GM10266 (cell line): Measurements from ENCODE around the gene PNLDC1.
A peak's percentile ranks its signal among the peaks of the same experiment; 100 is the strongest.

ENCODE experiments used
- DNase-seq: peaks from one replicate; pipeline ENCODE4 v3.0.0; 2012; ENCODE audit errors: extremely low spot score
- CTCF ChIP-seq: IDR thresholded peaks from 2 replicates; pipeline ENCODE4 v1.5.1; 2012; ENCODE audit warnings: mild to moderate bottlenecking, low read depth; ENCODE audit not compliant: control insufficient read depth, insufficient read depth; ENCODE audit errors: missing control alignments

PNLDC1 gene

GRCh38 chr6:159758031-159759001 lies 41.8 kb upstream of the PNLDC1 start:
- TF ChIP-seq CTCF = no peak
- no peak for DNase-seq

- no peak for TF ChIP-seq CTCF
- DNase-seq = no peak
These were observed 40.4 kb upstream of the PNLDC1 start for GRCh38 chr6:159759645-159760044.

GRCh38 chr6:159760602-159761057 lies 39.4 kb upstream of the PNLDC1 start:
- DNase-seq = no peak
- TF ChIP-seq CTCF = no peak

GRCh38 chr6:159761129-159761872 lies 38.8 kb upstream of the PNLDC1 start:
- DNase-seq = peak; percentile 22

GRCh38 chr6:159761873-159762680 lies 38.0 kb upstream of the PNLDC1 start, which contains the start of gene ACAT2:
Gene ACAT2, plus strand, starts transcription at chr6:159762045. Its CDS starts 43 bp downstream, at chr6:159762088.
- peak; percentile 98 for DNase-seq
- no peak for TF ChIP-seq CTCF

More at GRCh38 chr6:159761129-159761872, 38.8 kb upstream of the PNLDC1 start:
- no peak for TF ChIP-seq CTCF

GRCh38 chr6:159762681-159763293 lies 37.3 kb upstream of the PNLDC1 start:
- TF ChIP-seq CTCF = no peak
- peak; percentile 35 for DNase-seq
